GM19099 (cell line): ENCODE data around the gene IFNGR1.

ENCODE experiments used
- POLR2A ChIP-seq: IDR thresholded peaks from 3 replicates; pipeline ENCODE4 v1.6.1; 2011; ENCODE audit warnings: low read depth; ENCODE audit not compliant: insufficient read length; ENCODE audit errors: extremely low read depth

The IFNGR1 gene

DNA sequence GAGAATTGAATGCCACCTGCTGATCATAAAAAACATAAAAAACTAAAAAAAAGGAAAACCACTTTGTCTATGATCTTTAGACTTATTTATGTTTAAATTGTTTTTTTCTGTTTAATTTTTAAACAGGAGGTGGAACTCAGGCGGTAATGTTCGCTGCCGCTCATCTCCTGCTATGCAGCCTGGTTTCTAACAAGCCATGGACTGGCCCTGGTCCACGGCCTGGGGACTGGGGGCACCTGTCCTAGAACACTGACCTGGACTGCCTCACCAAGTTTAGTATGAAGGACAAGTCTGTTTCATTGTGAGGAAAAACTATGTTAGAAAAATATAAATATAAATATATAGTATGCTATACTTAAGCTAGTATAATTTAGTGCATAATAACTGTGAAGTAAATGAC lies 27.0 kb upstream of the IFNGR1 start:
- TF ChIP-seq POLR2A = no peak

DNA sequence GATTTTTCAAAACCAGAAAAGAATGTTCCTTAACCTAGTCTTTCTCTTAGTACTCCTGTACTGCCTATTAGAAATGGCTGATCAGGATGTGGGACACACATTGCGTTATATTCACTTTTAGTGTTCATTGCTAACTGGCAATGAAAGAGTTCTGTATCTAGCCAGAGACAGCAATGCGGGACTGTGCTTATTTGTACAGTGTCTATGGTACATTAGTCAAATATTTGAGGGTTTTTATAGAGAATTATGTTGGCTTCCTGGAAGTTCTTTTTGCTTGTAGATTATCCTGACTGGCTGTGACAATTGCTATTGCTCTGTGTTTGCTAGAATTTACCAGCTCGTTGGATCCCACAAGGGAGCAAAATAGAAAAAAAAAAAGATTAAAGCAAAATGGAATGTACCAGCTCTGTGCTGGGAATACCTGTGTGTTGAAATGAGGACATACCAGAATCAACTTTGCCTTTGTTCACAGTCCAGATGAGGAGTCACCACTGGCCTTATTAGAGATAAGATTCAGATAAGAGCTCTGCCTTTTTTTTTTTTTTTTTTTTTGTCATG lies 22.4 kb upstream of the IFNGR1 start:
- TF ChIP-seq POLR2A = no peak

GRCh38 chr6:137240168-137240567 lies 21.0 kb upstream of the IFNGR1 start:
- TF ChIP-seq POLR2A = no peak

DNA sequence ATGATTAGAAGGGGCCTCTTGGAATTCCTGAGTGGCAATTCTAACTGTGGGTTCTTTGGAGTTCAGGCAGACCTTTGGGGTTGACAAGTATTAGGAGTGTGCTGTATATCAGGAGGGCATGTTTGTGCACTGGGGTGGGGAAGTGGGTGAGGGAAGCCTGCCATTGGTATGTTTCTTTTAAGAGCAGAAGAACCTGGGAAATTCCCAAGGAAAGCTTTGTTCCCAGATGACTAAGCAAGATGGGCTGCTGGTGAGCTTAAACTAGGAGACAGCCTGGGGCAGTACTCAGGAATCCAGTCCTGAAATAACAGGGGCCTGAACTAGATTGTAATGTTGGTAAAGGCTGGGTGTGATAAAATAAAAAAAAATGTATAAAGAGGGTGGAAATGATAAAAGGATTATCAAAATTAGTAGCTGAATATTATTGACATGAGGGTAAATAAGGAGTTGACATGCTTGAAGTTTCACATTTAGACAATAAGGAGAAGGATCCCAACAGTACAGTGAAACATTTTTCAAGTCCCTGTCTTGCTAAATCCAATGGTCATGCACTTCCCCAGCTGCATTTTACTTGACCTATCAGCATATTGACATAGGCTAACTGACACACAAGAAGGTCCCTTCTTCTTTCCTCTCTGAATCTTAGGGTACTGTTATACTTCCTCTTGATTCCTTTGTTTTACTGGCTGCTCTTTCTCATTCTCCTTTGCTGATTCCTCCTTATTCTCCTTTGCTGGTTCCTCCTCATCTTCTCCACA lies 18.4 kb upstream of the IFNGR1 start:
- TF ChIP-seq POLR2A = no peak

- TF ChIP-seq POLR2A = no peak
These were observed 17.6 kb upstream of the IFNGR1 start for GRCh38 chr6:137236581-137237355.

- TF ChIP-seq POLR2A = no peak
These were observed 16.5 kb upstream of the IFNGR1 start for GRCh38 chr6:137235686-137236085.

DNA sequence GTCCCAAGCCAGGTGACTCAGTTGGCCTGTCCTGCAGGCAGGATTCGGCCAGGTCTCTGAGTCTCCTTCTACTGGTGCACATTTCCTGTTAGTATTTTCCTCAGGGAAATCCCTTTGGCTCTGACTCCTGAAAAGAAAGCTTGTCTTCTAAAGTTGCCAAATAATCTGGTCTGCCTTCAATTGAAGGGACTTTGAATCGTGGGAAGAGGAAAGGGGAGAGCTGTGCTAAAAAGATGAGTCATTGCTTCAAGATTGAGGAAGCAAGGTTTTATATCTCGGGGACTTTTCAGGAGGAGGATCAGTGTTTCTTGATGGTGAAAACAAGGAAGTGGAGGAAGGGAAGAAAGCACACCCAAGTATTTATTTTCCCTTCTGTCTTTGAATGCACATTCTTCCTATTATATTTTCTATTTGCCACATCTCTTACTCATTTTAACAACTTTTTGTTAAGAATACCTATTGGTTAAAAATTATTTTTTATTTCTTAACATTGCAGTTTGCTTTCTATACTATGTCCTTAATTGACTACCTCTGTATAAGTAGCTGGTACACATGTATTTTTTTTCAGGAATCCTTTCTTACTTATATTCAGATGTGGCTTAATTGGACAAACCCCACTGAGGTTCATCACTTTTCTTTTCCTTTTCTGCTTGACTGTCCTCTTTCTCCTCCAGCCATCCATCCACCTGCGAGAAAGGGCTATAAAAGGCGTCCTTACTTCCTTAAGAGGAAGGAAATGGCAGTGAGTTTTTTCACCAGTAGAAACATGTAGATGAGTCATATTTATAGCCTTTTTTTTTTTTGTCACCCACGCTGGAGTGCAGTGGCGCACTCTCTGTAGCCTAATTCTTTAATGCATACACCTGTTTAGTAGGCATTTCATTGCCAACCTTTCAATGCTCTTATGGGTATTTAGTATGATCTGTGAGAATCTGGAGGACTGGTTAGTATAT lies 15.0 kb upstream of the IFNGR1 start:
- no peak for TF ChIP-seq POLR2A

DNA sequence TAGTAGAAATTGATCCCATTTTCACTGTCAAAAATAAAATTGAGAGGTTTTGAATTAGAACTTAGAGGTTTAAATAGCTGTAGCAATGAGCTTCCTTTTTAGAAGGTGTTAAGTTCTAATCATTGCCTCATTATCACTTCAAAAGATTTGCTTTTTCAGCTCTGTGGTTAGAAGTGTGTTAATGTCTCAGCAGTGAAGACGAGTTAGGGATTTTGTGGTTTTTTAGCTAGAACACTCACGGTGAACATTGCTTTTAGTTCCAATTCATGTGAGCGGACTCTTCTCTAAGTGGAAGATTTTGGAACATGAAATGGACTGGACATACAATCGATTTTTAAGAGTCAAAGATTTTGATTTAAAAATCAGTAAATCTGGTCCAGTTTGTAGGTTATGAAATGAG lies 12.7 kb upstream of the IFNGR1 start:
- no peak for TF ChIP-seq POLR2A

GRCh38 chr6:137230956-137231555 lies 11.9 kb upstream of the IFNGR1 start:
- TF ChIP-seq POLR2A = no peak

DNA sequence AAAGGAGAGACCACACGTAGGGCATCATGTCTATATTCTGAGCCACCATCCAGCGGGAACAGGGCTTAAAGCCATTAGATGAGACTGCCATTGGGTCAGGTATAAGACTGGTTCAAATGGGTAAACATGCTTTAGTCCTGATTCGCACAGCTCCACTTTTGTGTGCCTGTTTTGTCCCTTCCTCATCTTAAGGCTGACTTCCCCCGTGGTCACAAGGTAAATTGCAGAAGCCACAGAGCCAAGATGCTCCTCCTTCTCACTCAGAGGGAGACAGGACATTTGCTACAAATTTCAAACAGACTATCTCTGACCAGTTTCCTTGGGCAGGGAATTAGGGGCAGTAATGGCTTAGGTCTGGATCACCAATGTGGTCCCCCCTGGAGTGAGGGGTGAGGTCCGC lies 11.4 kb upstream of the IFNGR1 start:
- TF ChIP-seq POLR2A = no peak

DNA sequence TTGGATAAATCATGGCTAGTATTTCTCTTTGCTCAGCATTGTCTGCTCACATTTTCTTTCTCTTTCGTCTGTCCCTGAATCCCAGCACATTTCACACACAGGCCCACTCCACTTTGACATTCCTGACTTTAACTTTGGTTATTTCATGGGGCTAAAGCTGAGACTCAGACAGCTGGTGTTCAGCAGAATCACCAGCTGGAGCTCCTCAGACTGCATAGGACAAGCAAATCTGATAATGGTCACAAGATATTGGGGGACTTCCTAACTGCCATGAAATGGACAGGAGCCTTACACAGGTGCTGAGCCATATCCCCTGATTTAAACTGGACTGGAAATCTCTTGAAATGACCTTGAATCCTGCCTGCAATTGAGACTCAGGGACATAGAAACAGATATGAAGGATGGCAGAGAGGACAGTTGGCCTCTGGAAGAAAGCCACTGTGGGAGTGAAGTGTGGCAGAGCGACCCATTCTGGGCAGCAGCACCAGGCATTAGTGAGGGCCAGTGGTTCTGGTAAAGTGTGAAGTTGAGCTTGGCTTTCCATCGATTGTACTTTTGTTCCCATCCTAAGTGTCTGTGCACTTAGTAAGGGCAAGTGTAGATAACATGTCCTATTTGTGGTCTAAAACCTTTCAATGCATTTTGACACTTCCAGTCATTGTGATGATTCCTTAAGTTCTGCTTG lies 10.0 kb upstream of the IFNGR1 start:
- no peak for TF ChIP-seq POLR2A

DNA sequence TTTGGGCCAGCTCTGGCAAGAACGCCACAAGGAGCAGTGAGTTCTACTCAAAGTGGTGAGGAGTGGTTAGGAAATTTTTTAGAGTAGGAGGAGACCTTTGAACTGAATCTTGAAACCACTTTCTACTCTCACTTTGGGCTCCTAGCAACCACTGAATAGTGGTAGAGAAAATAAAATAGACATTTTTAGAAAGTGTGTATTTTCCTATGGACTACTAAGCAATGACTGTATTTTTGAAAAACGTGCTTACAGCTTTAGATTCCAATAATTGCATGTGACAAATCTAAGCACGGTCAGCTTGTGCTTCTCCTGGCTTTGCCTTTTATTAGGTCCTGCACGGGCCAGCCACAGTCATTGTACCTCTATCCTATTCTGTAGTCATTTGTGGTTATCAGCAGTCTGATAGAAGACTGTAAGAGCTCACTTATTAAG lies 8.7 kb upstream of the IFNGR1 start:
- TF ChIP-seq POLR2A = no peak

GRCh38 chr6:137226697-137227096 lies 7.5 kb upstream of the IFNGR1 start:
- no peak for TF ChIP-seq POLR2A

- no peak for TF ChIP-seq POLR2A
These were observed 5.6 kb upstream of the IFNGR1 start for GRCh38 chr6:137224799-137225198.
